Ovary (tissue), 9 donors: Measurements from ENCODE around the gene CEP57. TPM values are rescaled to one million over a fixed set of nuclear protein-coding genes. Genes with fewer than 3 reads are reported as not detected.
"Not testable (repeated sequence)": the region's sequence is repeated elsewhere in the genome, so short reads cannot be mapped to it uniquely, and the experiment has no call there.

Source experiments
- DNase-seq, 5 donors: peaks; one replicate each; pipeline ENCODE4 v3.0.0-alpha.2; 2019 to 2020
- H3K27ac ChIP-seq, 2 donors: fragments of 200-600 bp; one replicate each; pipeline versions ENCODE4 v1.5.1 to v1.8.0; 2019 to 2022
- H3K27me3 ChIP-seq: fragments of 200-600 bp; one replicate; pipeline ENCODE4 v1.8.0; 2022
- H3K36me3 ChIP-seq: fragments of 200-600 bp; sonication (generic); one replicate; pipeline ENCODE4 v1.5.1; 2019
- H3K4me1 ChIP-seq: one replicate; pipeline ENCODE4 v1.8.1; 2013; ENCODE audit warnings: mild to moderate bottlenecking, moderate library complexity; ENCODE audit not compliant: insufficient read depth
- H3K4me3 ChIP-seq: fragments of 200-600 bp; sonication (generic); one replicate; pipeline ENCODE4 v1.5.1; 2017
- H3K9me3 ChIP-seq, 2 donors: fragments of 200-600 bp in 1 of 2; sonication (generic) in 1 of 2; one replicate each; pipeline versions ENCODE4 v1.5.1 to v1.8.1; 2013 to 2019; ENCODE audit warnings: mild to moderate bottlenecking in 1 of 2, moderate library complexity in 1 of 2
- EP300 ChIP-seq: sonication (generic); formaldehyde crosslinking; IDR thresholded peaks from one replicate; pipeline ENCODE4 v1.6.1; 2017; ENCODE audit warnings: antibody characterized with exemption
- POLR2A ChIP-seq: fragments of 450-650 bp; IDR thresholded peaks from one replicate; pipeline ENCODE4 v1.6.1; 2017; ENCODE audit warnings: antibody characterized with exemption, mild to moderate bottlenecking, moderate library complexity
- WGBS, 3 donors: extraction: QIAGEN DNeasy Blood & Tissue Kit in 1 of 3; methylation state at CpG; one replicate each; pipeline versions ENCODE4 v1.1.5 to v1.1.7; 2013 to 2017; 5-methylcytosine and 5-hydroxymethylcytosine counted together
- intact Hi-C, 4 donors: fragments of 100-400 bp; cut with DNase I; formaldehyde crosslinking; loops; one replicate each; pipeline versions ENCODE4 v1.11.0 to v1.15.1; 2022 to 2023
- polyA plus RNA-seq, 2 donors: library from polyadenylated mRNA; stranded (reverse); fragments of 200-250 nt in 1 of 2; fragments of 350-450 nt in 1 of 2; fragmentation: Illumina TruSeq in 1 of 2; extraction: RNeasy Lipid Tissue Mini Kit (QIAGEN cat#74804) in 1 of 2; gene quantifications; one replicate each; pipeline ENCODE4 v1.2.3, GENCODE V29; 2013 to 2014
- total RNA-seq, 7 donors: library from RNA; depleted of rRNA in 2 of 7; stranded (reverse); fragments of >200 nt in 2 of 7; fragmentation: NEBNext Ultra II Directional in 3 of 7; extraction: Animal tissue kit (Norgen Biotek cat#: 25700) in 3 of 7; gene quantifications; one replicate each; pipeline versions ENCODE4 v1.1.0 to v1.2.4, GENCODE V29; 2016 to 2023
- TF ChIP-seq, protein P1 (sequence below), 3 donors: fragments of 450-650 bp in 2 of 3; fragments of 200-600 bp in 1 of 3; IDR thresholded peaks; one replicate each; pipeline versions ENCODE4 v1.5.1 to v1.8.0; 2016 to 2022; ENCODE audit warnings: antibody characterized with exemption in 3 of 3, mild to moderate bottlenecking in 1 of 3
- donor health status: DM: no; HTN: no; CAD: no; lungs with moderate emphysema.
- donor health status: DM: no; HTN: no; CAD: no.
- donor health status: Bipolar disorder and iron deficiency.
- donor health status: DM: yes; HTN: yes; CAD: no.
- donor health status: DM: no; HTN: no; CAD: no.
- donor health status: DM: yes; HTN: yes; CAD: no.

CEP57 gene
- total and polyA plus RNA-seq, 9 donors = 28.8 to 64.7 (median 45.1) TPM

DNA sequence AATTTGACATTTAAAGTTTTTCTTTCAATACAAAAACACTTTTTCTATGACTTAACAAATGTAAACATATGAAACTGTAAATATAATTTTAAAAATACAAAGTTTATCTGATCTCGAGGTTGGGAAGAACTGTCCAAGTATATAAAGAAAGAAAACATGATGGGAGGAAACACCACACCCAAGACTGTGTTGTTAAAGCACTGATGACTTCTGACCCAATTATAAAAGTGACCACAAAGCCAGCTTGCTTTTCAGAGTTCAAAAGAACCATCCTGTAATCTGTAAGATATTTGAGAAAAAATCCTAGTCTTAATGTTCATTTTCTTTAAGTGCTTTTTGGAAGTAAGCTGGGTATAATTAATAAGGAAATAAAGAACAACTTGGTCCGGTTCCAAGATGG lies 15.6 kb downstream of the CEP57 start:
- intact Hi-C loops = no loop called here
- Histone ChIP-seq H3K27me3 (no peaks in the 10 kb centered on the region), H3K4me1 (no peaks in the 10 kb centered on the region), H3K27ac (no peak overlapping the region), H3K4me3 (no peak overlapping the region), H3K9me3 (no peaks in the 10 kb centered on the region), H3K36me3 (no peaks in the 10 kb centered on the region)
- WGBS, 3 donors = 85 to 91% (median 88%) methylated on average over 2 of the region's 2 CpGs
- TF ChIP-seq EP300 (no peak), POLR2A (no peak)
- TF ChIP-seq, protein P1, sequence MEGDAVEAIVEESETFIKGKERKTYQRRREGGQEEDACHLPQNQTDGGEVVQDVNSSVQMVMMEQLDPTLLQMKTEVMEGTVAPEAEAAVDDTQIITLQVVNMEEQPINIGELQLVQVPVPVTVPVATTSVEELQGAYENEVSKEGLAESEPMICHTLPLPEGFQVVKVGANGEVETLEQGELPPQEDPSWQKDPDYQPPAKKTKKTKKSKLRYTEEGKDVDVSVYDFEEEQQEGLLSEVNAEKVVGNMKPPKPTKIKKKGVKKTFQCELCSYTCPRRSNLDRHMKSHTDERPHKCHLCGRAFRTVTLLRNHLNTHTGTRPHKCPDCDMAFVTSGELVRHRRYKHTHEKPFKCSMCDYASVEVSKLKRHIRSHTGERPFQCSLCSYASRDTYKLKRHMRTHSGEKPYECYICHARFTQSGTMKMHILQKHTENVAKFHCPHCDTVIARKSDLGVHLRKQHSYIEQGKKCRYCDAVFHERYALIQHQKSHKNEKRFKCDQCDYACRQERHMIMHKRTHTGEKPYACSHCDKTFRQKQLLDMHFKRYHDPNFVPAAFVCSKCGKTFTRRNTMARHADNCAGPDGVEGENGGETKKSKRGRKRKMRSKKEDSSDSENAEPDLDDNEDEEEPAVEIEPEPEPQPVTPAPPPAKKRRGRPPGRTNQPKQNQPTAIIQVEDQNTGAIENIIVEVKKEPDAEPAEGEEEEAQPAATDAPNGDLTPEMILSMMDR (IDR thresholded peaks at IDR 0.05) = no peak
- DNase-seq = no peak

DNA sequence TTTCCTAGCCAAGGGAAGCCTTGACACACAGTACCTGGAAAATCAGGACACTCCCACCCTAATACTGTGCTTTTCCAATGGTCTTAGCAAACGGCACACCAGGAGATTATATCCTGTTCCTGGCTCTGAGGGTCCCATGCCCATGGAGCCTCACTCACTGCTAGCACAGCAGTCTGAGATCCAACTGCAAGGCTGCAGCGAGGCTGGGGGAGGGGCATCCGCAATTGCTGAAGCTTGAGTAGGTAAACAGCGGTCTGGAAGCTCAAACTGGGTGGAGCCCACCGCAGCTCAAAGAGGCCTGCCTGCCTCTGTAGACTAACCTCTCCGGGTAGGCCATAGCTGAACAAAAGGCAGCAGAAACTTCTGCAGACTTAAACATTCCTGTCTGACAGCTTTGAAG lies 16.2 kb downstream of the CEP57 start:
- H3K4me1 ChIP-seq, H3K4me3 ChIP-seq, DNase-seq, H3K27ac ChIP-seq, H3K27me3 ChIP-seq, intact Hi-C loops, H3K36me3 ChIP-seq, H3K9me3 ChIP-seq: not testable (repeated sequence)
- WGBS, 3 donors = 95 to 98% (median 98%) methylated on average over 6 of the region's 6 CpGs

DNA sequence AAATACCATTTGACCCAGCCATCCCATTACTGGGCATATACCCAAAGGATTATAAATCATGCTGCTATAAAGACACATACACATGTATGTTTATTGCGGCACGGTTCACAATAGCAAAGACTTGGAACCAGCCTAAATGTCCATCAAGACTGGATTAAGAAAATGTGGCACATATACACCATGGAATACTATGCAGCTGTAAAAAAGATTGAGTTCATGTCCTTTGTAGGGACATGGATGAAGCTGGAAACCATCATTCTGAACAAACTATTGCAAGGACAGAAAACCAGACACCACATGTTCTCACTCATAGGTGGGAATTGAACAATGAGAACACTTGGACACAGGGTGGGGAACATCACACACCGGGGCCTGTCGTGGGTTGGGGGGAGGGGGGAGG lies 20.8 kb downstream of the CEP57 start:
- H3K27me3 ChIP-seq, H3K36me3 ChIP-seq, H3K9me3 ChIP-seq, intact Hi-C loops, H3K4me3 ChIP-seq, H3K4me1 ChIP-seq, DNase-seq, H3K27ac ChIP-seq: not testable (repeated sequence)
- 91 to 98% (median 94%) methylated on average over 4 of the region's 4 CpGs for WGBS, 3 donors

DNA sequence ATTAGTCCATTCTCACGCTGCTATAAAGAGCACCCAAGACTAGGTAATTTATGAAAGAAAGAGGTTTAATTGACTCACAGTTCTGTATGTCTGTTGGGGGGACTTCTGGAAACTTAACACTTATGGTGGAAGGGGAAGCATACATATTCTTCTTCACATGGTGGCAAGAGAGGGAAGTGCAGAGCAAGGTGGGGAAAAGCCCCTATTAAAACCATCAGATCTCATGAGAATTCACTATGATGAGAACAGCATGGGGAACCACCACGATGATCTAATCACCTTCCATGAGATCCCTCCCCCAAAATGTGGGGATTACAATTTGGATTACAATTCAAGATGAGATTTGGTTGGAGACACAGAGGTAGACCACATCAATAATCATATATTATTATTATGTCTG lies 25.7 kb downstream of the CEP57 start:
- Histone ChIP-seq H3K36me3 (no peaks in the 10 kb centered on the region), H3K27ac (no peak overlapping the region), H3K4me1 (no peaks in the 10 kb centered on the region), H3K4me3 (no peak overlapping the region), H3K27me3 (no peaks in the 10 kb centered on the region), H3K9me3 (no peaks in the 10 kb centered on the region)
- no peak for TF ChIP-seq POLR2A
- TF ChIP-seq EP300 = no peak
- TF ChIP-seq, protein P1 (IDR thresholded peaks at IDR 0.05) = no peak
- WGBS, 3 donors = 94 to 97% (median 95%) methylated on average over 2 of the region's 2 CpGs
- no peak for DNase-seq
- intact Hi-C loops = no loop called here

DNA sequence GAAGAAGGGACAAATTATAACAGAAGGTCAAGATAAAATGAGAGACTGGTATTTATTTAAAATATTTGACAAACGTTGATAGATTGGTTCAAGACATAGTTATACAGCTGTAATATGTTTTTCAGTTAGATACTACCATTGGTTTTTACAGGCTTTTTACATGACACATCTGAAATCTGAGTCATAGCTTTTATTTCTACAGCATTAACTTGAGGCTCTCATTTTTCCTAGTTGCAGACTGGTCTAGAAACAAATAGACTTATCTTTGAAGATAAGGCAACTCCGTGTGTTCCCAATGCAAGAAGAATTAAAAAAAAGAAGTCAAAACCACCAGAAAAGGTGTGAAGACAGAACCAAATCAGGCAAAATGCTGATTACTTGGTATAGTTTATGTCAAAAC lies 31.3 kb downstream of the CEP57 start:
- intact Hi-C loops = no loop called here
- TF ChIP-seq POLR2A = no peak
- TF ChIP-seq, protein P1 (IDR thresholded peaks at IDR 0.05) = no peak
- TF ChIP-seq EP300 = no peak
- Histone ChIP-seq H3K27ac (no peak overlapping the region), H3K9me3 (no peaks in the 10 kb centered on the region), H3K4me3 (no peak overlapping the region), H3K27me3 (no peaks in the 10 kb centered on the region), H3K4me1 (no peaks in the 10 kb centered on the region), H3K36me3 (no peaks in the 10 kb centered on the region)
- DNase-seq = no peak
- WGBS, 3 donors = 38 to 50% (median 44%) methylated on average over 2 of the region's 2 CpGs

DNA sequence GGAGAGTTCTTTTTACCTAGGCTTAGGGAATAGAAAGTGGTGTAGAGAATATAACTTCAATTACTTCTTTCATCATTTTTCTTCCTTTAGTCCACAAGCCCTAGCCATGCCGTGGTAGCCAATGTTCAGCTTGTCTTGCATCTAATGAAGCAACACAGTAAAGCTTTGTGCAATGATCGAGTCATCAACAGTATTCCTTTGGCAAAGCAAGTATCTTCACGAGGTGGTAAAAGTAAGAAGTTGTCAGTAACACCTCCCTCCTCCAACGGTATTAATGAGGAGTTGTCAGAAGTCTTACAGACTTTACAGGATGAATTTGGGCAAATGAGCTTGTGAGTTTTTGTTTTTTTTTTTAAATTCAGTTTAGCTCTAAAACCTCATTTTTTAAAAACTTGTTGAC lies 37.4 kb downstream of the CEP57 start:
- no peak for DNase-seq
- intact Hi-C loops = no loop called here
- no peak overlapping the region for H3K4me3 ChIP-seq
- H3K27ac ChIP-seq = no peak overlapping the region
- no peaks in the 10 kb centered on the region for H3K4me1 ChIP-seq
- TF ChIP-seq, protein P1 (IDR thresholded peaks at IDR 0.05) = no peak
- no peak for TF ChIP-seq EP300
- no peak for TF ChIP-seq POLR2A
- no peaks in the 10 kb centered on the region for H3K36me3 ChIP-seq
- WGBS, 3 donors = 86 to 90% (median 89%) methylated on average over 4 of the region's 4 CpGs
- no peaks in the 10 kb centered on the region for H3K9me3 ChIP-seq
- H3K27me3 ChIP-seq = no peaks in the 10 kb centered on the region
